Loucy (cell line): Measurements from ENCODE around the gene TLE7.

Source experiments
- H2AFZ ChIP-seq: fragments of 200-600 bp; sonication (generic); 2 replicates; pipeline ENCODE4 v1.6.0; 2016; ENCODE audit warnings: antibody characterized with exemption, mild to moderate bottlenecking, low read length, moderate library complexity
- H3F3A ChIP-seq: fragments of 200-600 bp; 2 replicates; pipeline ENCODE4 v1.6.0; 2016; ENCODE audit warnings: antibody characterized with exemption, low read depth, mild to moderate bottlenecking
- H3K27me3 ChIP-seq: fragments of 200-600 bp; sonication (generic); 2 replicates; pipeline ENCODE4 v1.6.1; 2014; ENCODE audit warnings: low read length, mild to moderate bottlenecking; ENCODE audit not compliant: insufficient read depth, poor library complexity, severe bottlenecking
- H3K36me3 ChIP-seq: fragments of 200-600 bp; sonication (generic); 2 replicates; pipeline ENCODE4 v1.6.1; 2016; ENCODE audit warnings: low read length; ENCODE audit not compliant: insufficient read depth
- H3K4me1 ChIP-seq: fragments of 200-600 bp; sonication (generic); 2 replicates; pipeline ENCODE4 v1.5.1; 2014; ENCODE audit warnings: low read length, mild to moderate bottlenecking; ENCODE audit not compliant: insufficient read depth, poor library complexity, severe bottlenecking
- H3K4me2 ChIP-seq: fragments of 200-600 bp; sonication (generic); 2 replicates; pipeline ENCODE4 v1.6.0; 2014; ENCODE audit warnings: antibody characterized with exemption, low read length, low read depth, mild to moderate bottlenecking; ENCODE audit not compliant: poor library complexity, severe bottlenecking
- H3K4me3 ChIP-seq: fragments of 200-600 bp; sonication (generic); 2 replicates; pipeline ENCODE4 v1.5.1; 2014; ENCODE audit warnings: low read length, mild to moderate bottlenecking, mixed read lengths; ENCODE audit not compliant: poor library complexity, severe bottlenecking
- H3K79me2 ChIP-seq: fragments of 200-600 bp; sonication (generic); 2 replicates; pipeline ENCODE4 v1.6.1; 2014; ENCODE audit warnings: low read length; ENCODE audit not compliant: insufficient read depth
- H3K9ac ChIP-seq: fragments of 200-600 bp; sonication (generic); 2 replicates; pipeline ENCODE4 v1.6.0; 2014; ENCODE audit warnings: mild to moderate bottlenecking, low read depth, low read length, moderate library complexity; ENCODE audit not compliant: poor library complexity, severe bottlenecking
- H3K9me2 ChIP-seq: fragments of 200-600 bp; sonication (generic); replicated peaks from 2 replicates; pipeline ENCODE4 v1.6.1; 2016; ENCODE audit warnings: low read depth, low read length, mixed read lengths
- H3K9me3 ChIP-seq: fragments of 200-600 bp; sonication (generic); 2 replicates; pipeline ENCODE4 v1.6.1; 2014; ENCODE audit warnings: mild to moderate bottlenecking, antibody characterized with exemption, low read length, low read depth; ENCODE audit not compliant: insufficient read depth
- H4K20me1 ChIP-seq: fragments of 200-600 bp; sonication (generic); 2 replicates; pipeline ENCODE4 v1.6.0; 2014; ENCODE audit warnings: antibody characterized with exemption, low read length, mild to moderate bottlenecking; ENCODE audit not compliant: insufficient read depth, poor library complexity, severe bottlenecking
- EZH2phosphoT487 ChIP-seq: fragments of 200-600 bp; IDR thresholded peaks from 2 replicates; pipeline ENCODE4 v1.6.1; 2018; ENCODE audit warnings: antibody characterized with exemption, mild to moderate bottlenecking, moderate library complexity, borderline replicate concordance
- TF ChIP-seq, protein P1 (sequence below): fragments of 200-600 bp; sonication (generic); conservative IDR thresholded peaks from 2 replicates; pipeline ENCODE4 v1.5.1; 2014; ENCODE audit warnings: mild to moderate bottlenecking, antibody characterized with exemption, low read length

The TLE7 gene

DNA sequence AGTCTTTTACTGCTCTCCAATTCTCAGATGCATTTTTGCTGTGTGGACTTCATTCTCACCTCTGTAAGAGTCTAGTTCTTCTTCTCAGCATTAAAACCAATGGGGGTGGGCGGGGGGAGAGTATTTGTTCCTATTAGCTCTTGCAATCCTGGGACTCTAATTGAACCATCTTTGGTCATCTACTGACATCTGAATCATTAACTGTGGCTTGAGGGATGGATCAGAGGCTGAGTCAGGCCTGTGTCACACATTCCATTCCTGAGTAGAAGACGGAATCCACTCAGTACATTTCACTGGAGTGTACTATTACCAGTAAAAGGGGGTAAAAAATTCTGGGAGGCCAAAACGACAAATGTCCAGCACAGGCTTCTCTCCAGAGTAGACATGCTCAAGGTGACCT, 33.0 kb upstream of the TLE7 start:
- no peaks in the 10 kb centered on the region for H3F3A ChIP-seq
- H3K9me2 ChIP-seq: no peaks in the 10 kb centered on the region
- H3K9ac ChIP-seq: no peak overlapping the region
- TF ChIP-seq, protein P1, sequence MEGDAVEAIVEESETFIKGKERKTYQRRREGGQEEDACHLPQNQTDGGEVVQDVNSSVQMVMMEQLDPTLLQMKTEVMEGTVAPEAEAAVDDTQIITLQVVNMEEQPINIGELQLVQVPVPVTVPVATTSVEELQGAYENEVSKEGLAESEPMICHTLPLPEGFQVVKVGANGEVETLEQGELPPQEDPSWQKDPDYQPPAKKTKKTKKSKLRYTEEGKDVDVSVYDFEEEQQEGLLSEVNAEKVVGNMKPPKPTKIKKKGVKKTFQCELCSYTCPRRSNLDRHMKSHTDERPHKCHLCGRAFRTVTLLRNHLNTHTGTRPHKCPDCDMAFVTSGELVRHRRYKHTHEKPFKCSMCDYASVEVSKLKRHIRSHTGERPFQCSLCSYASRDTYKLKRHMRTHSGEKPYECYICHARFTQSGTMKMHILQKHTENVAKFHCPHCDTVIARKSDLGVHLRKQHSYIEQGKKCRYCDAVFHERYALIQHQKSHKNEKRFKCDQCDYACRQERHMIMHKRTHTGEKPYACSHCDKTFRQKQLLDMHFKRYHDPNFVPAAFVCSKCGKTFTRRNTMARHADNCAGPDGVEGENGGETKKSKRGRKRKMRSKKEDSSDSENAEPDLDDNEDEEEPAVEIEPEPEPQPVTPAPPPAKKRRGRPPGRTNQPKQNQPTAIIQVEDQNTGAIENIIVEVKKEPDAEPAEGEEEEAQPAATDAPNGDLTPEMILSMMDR: no peak
- no peak for TF ChIP-seq EZH2phosphoT487
- no peaks in the 10 kb centered on the region for H4K20me1 ChIP-seq
- no peak overlapping the region for H3K4me3 ChIP-seq
- H2AFZ ChIP-seq: no peak overlapping the region
- H3K36me3 ChIP-seq: no peaks in the 10 kb centered on the region
- H3K4me1 ChIP-seq: no peaks in the 10 kb centered on the region
- H3K4me2 ChIP-seq: no peak overlapping the region
- no peaks in the 10 kb centered on the region for H3K27me3 ChIP-seq
- no peaks in the 10 kb centered on the region for H3K9me3 ChIP-seq
- no peaks in the 10 kb centered on the region for H3K79me2 ChIP-seq

DNA sequence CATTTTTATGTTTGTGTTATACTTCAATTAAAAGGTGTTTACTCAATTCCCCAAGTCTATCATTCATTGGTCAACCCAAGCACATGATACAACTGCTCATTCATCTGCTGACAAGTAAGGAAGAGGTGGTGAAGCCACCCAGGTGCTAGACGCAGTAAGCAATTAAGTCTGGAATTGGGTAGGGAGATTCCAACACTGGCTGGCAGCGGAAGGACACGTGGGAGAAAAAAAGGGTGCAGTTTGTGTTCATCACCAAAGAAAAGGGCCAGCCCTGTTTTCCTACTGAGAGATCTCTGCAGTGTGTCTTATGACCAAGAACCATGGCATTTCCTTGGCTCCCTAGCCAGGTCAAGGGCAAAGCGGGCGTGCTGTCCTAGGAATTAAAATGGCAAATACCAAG, 32.0 kb upstream of the TLE7 start:
- no peaks in the 10 kb centered on the region for H3K27me3 ChIP-seq
- no peaks in the 10 kb centered on the region for H3F3A ChIP-seq
- no peaks in the 10 kb centered on the region for H3K36me3 ChIP-seq
- H3K4me2 ChIP-seq: no peak overlapping the region
- H3K79me2 ChIP-seq: no peaks in the 10 kb centered on the region
- H3K4me1 ChIP-seq: no peaks in the 10 kb centered on the region
- no peak overlapping the region for H2AFZ ChIP-seq
- no peaks in the 10 kb centered on the region for H4K20me1 ChIP-seq
- H3K9me3 ChIP-seq: no peaks in the 10 kb centered on the region
- H3K4me3 ChIP-seq: no peak overlapping the region
- H3K9ac ChIP-seq: no peak overlapping the region
- TF ChIP-seq EZH2phosphoT487: no peak
- TF ChIP-seq, protein P1: no peak
- no peaks in the 10 kb centered on the region for H3K9me2 ChIP-seq

DNA sequence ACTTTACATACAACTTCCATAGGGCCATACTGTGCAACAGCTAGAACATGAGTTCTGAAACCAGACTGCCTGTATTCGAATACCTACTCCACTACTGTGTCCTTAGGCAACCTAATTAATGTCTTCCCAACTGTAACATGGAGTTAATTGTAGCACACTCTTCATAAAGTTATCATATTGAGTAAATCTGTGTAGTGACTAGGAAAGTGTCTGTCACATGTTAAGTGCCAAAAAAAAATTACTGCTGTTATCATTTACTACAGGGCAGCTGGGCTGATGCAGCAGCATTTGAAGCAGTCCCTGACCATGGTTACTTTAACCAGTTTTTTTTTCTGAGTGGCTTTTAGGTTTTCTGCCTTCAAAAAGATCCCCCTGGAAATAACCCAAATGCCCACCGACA, 31.1 kb upstream of the TLE7 start:
- no peak overlapping the region for H3K9ac ChIP-seq
- H4K20me1 ChIP-seq: peaks cover 3% of the 10 kb centered on the region
- TF ChIP-seq EZH2phosphoT487: no peak
- no peaks in the 10 kb centered on the region for H3K9me3 ChIP-seq
- no peaks in the 10 kb centered on the region for H3K4me1 ChIP-seq
- no peaks in the 10 kb centered on the region for H3K9me2 ChIP-seq
- H3K79me2 ChIP-seq: no peaks in the 10 kb centered on the region
- no peak overlapping the region for H2AFZ ChIP-seq
- H3K27me3 ChIP-seq: no peaks in the 10 kb centered on the region
- no peak overlapping the region for H3K4me2 ChIP-seq
- no peaks in the 10 kb centered on the region for H3K36me3 ChIP-seq
- no peaks in the 10 kb centered on the region for H3F3A ChIP-seq
- H3K4me3 ChIP-seq: no peak overlapping the region

DNA sequence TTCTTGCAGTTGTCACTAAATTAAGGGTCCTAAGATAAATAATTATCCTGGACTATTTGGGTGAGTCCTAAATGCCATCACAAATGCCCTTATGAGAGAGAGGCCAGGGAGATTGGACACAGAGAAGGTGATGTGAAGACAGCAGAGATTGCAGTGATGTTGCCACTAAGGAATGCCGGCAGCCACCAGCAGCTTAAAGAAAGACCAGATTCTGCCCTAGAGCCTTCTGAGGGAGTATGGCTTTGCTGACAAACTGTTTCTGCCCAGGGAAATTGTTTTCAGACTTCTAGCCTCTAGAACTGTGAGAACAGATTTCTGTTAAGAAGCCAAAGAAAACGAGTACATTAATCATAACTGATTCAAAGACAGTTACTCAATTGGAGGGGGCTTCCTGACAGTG, 30.2 kb upstream of the TLE7 start:
- Histone ChIP-seq H3K79me2 (no peaks in the 10 kb centered on the region), H4K20me1 (peaks cover 3% of the 10 kb centered on the region), H3K9me2 (no peaks in the 10 kb centered on the region), H3K27me3 (no peaks in the 10 kb centered on the region), H3F3A (no peaks in the 10 kb centered on the region), H3K36me3 (no peaks in the 10 kb centered on the region), H3K4me3 (no peak overlapping the region), H3K9ac (no peak overlapping the region), H3K4me1 (no peaks in the 10 kb centered on the region), H3K4me2 (no peak overlapping the region), H3K9me3 (no peaks in the 10 kb centered on the region), H2AFZ (no peak overlapping the region)
- TF ChIP-seq, protein P1: no peak
- TF ChIP-seq EZH2phosphoT487: no peak
